Lower lobe of right lung (tissue), 2 donors: Measurements from ENCODE around the gene RPS24. TPM values are rescaled to one million over a fixed set of nuclear protein-coding genes. Genes with fewer than 3 reads are reported as not detected.
"Not testable (repeated sequence)": the region's sequence is repeated elsewhere in the genome, so short reads cannot be mapped to it uniquely, and the experiment has no call there.

ENCODE experiments used
- ATAC-seq, 2 donors: fragments of 200-7000 bp; cut with Tn5 transposase; one replicate each; pipeline ENCODE4 v1.9.1; 2020 to 2022; ENCODE audit warnings: mild to moderate bottlenecking in 2 of 2, moderate library complexity in 2 of 2
- DNase-seq: peaks from one replicate; pipeline ENCODE4 v3.0.0-alpha.2; 2020
- H3K27ac ChIP-seq: fragments of 200-600 bp; one replicate; pipeline ENCODE4 v1.8.0; 2022
- H3K27me3 ChIP-seq: fragments of 200-600 bp; one replicate; pipeline ENCODE4 v1.8.0; 2022; ENCODE audit warnings: low read depth
- H3K36me3 ChIP-seq: fragments of 200-600 bp; one replicate; pipeline ENCODE4 v1.8.0; 2022; ENCODE audit warnings: mild to moderate bottlenecking
- H3K4me1 ChIP-seq: fragments of 200-600 bp; one replicate; pipeline ENCODE4 v1.8.0; 2022
- H3K4me3 ChIP-seq: fragments of 200-600 bp; one replicate; pipeline ENCODE4 v1.8.0; 2022; ENCODE audit warnings: mild to moderate bottlenecking
- H3K9me3 ChIP-seq: fragments of 200-600 bp; one replicate; pipeline ENCODE4 v1.8.0; 2022
- CTCF ChIP-seq: fragments of 200-600 bp; IDR thresholded peaks from one replicate; pipeline ENCODE4 v1.8.0; 2022; ENCODE audit warnings: antibody characterized with exemption, mild to moderate bottlenecking
- intact Hi-C: fragments of 100-400 bp; cut with DNase I; formaldehyde crosslinking; loops from one replicate; pipeline ENCODE4 v1.11.0; 2022
- total RNA-seq: library from RNA; stranded (reverse); fragmentation: NEBNext Ultra II Directional; extraction: Animal tissue kit (Norgen Biotek cat#: 25700); gene quantifications from one replicate; pipeline ENCODE4 v1.2.1, GENCODE V29; 2021
- donor health status: DM: no; HTN: yes; CAD: no; lungs with severe emphysema.

Gene RPS24
- total RNA-seq, 1 donor from 2014 or later: 1,077 TPM

GRCh38 chr10:78062296-78062695 lies 28.6 kb downstream of the RPS24 start:
- intact Hi-C loops: no loop called here
- TF ChIP-seq CTCF: no peak
- no peaks in the 10 kb centered on the region for H3K9me3 ChIP-seq
- no peak overlapping the region for H3K27ac ChIP-seq
- no peaks in the 10 kb centered on the region for H3K36me3 ChIP-seq
- no peaks in the 10 kb centered on the region for H3K4me1 ChIP-seq
- H3K4me3 ChIP-seq: no peak overlapping the region
- DNase-seq (no peak), ATAC-seq (no peak)
- no peaks in the 10 kb centered on the region for H3K27me3 ChIP-seq

GRCh38 chr10:78063236-78063635 lies 29.6 kb downstream of the RPS24 start:
- intact Hi-C loops: no loop called here
- DNase-seq (no peak), ATAC-seq (no peak)
- Histone ChIP-seq H3K4me1 (no peaks in the 10 kb centered on the region), H3K9me3 (no peaks in the 10 kb centered on the region), H3K4me3 (no peak overlapping the region), H3K27ac (no peak overlapping the region), H3K36me3 (no peaks in the 10 kb centered on the region), H3K27me3 (no peaks in the 10 kb centered on the region)
- no peak for TF ChIP-seq CTCF

- H3K27ac ChIP-seq, intact Hi-C loops, H3K4me3 ChIP-seq, DNase-seq, H3K9me3 ChIP-seq, ATAC-seq, H3K27me3 ChIP-seq, H3K36me3 ChIP-seq, H3K4me1 ChIP-seq: not testable (repeated sequence)
Measured at GRCh38 chr10:78064919-78065318, 31.3 kb downstream of the RPS24 start.

- intact Hi-C loops: no loop called here
- ATAC-seq: no peak
- no peak overlapping the region for H3K27ac ChIP-seq
- TF ChIP-seq CTCF: no peak
- H3K4me3 ChIP-seq: no peak overlapping the region
- no peaks in the 10 kb centered on the region for H3K36me3 ChIP-seq
- no peak for DNase-seq
- H3K9me3 ChIP-seq: no peaks in the 10 kb centered on the region
- no peaks in the 10 kb centered on the region for H3K27me3 ChIP-seq
- H3K4me1 ChIP-seq: no peaks in the 10 kb centered on the region
Measured at GRCh38 chr10:78065611-78066010, 31.9 kb downstream of the RPS24 start.

GRCh38 chr10:78066012-78066411 lies 32.3 kb downstream of the RPS24 start:
- intact Hi-C loops: no loop called here
- ATAC-seq (no peak), DNase-seq (no peak)
- no peak overlapping the region for H3K4me3 ChIP-seq
- H3K27ac ChIP-seq: no peak overlapping the region
- H3K4me1 ChIP-seq: no peaks in the 10 kb centered on the region
- H3K27me3 ChIP-seq: no peaks in the 10 kb centered on the region
- no peaks in the 10 kb centered on the region for H3K9me3 ChIP-seq
- no peaks in the 10 kb centered on the region for H3K36me3 ChIP-seq
- no peak for TF ChIP-seq CTCF

- H3K9me3 ChIP-seq: no peaks in the 10 kb centered on the region
- ATAC-seq (no peak), DNase-seq (no peak)
- TF ChIP-seq CTCF: no peak
- H3K4me1 ChIP-seq: no peaks in the 10 kb centered on the region
- no peak overlapping the region for H3K4me3 ChIP-seq
- H3K27me3 ChIP-seq: no peaks in the 10 kb centered on the region
- intact Hi-C loops: no loop called here
- H3K36me3 ChIP-seq: no peaks in the 10 kb centered on the region
- H3K27ac ChIP-seq: no peak overlapping the region
Measured at GRCh38 chr10:78066728-78067430, 33.2 kb downstream of the RPS24 start.
